OCI-LY3 (cell line): Measurements from ENCODE around the gene NHS.

Source experiments
- CTCF ChIP-seq: fragments of 200-600, 300-600 bp; sonication (generic); IDR thresholded peaks from 2 replicates; pipeline ENCODE4 v1.5.1; 2014; ENCODE audit warnings: antibody characterized with exemption, low read length, low read depth
- EZH2phosphoT487 ChIP-seq: fragments of 200-600 bp; shearing (Covaris generic); IDR thresholded peaks from 2 replicates; pipeline ENCODE4 v1.6.1; 2018; ENCODE audit warnings: antibody characterized with exemption, mixed run types, low read depth

DNA sequence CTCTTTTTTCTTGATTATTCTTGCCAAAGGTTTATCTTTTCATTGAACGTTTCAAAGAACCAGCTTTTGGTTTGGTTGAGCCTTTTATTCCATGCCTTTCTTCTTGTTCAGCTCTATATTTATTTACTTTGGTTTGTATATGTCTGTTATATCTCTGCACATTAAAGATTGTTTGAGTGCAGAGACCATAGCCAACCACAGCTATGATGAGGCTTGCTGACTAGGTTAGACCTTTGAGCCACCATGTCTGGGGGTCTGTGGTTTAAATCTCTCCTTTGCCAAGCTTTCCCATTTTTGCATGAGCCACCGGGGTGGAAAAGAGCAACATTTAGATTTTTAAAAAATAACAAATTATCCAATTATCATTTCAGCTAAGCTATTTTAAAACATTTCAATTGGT, 96.1 kb downstream of the NHS start:
- TF ChIP-seq CTCF: no peak
- TF ChIP-seq EZH2phosphoT487: no peak
